CD4-positive, alpha-beta T cell treated with Interleukin-2 at 100 ng/mL for 4 hours (primary cell): Measurements from ENCODE around the gene CHN2.

Experiments
- DNase-seq: peaks from one replicate; pipeline ENCODE4 v3.0.0-alpha.2; 2020; ENCODE audit warnings: low spot score

CHN2 gene

GRCh38 chr7:29364661-29365060, 170.1 kb downstream of the CHN2 start:
- DNase-seq: no peak

- DNase-seq: no peak
Measured at GRCh38 chr7:29365423-29365822, 170.8 kb downstream of the CHN2 start.

GRCh38 chr7:29367784-29368183, 173.2 kb downstream of the CHN2 start:
- no peak for DNase-seq

GRCh38 chr7:29369909-29370488, 175.4 kb downstream of the CHN2 start:
- no peak for DNase-seq

- no peak for DNase-seq
Measured at GRCh38 chr7:29370531-29371314, 176.1 kb downstream of the CHN2 start.

GRCh38 chr7:29371472-29371871, 176.9 kb downstream of the CHN2 start:
- no peak for DNase-seq

GRCh38 chr7:29372351-29373090, 177.9 kb downstream of the CHN2 start:
- no peak for DNase-seq

- no peak for DNase-seq
Measured at GRCh38 chr7:29375641-29376562, 181.3 kb downstream of the CHN2 start.

- DNase-seq: no peak
Measured at GRCh38 chr7:29377718-29378117, 183.1 kb downstream of the CHN2 start.

GRCh38 chr7:29379551-29379950, 185.0 kb downstream of the CHN2 start:
- no peak for DNase-seq

GRCh38 chr7:29381206-29382094, 186.9 kb downstream of the CHN2 start:
- DNase-seq: no peak

GRCh38 chr7:29384277-29384676, 189.7 kb downstream of the CHN2 start:
- no peak for DNase-seq

- DNase-seq: no peak
Measured at GRCh38 chr7:29385214-29385814, 190.7 kb downstream of the CHN2 start.

- DNase-seq: no peak
Measured at GRCh38 chr7:29386196-29386765, 191.7 kb downstream of the CHN2 start.

GRCh38 chr7:29391262-29391661, 196.7 kb downstream of the CHN2 start:
- DNase-seq: no peak

- DNase-seq: no peak
Measured at GRCh38 chr7:29394321-29394720, 199.7 kb downstream of the CHN2 start.

GRCh38 chr7:29396563-29396962, 202.0 kb downstream of the CHN2 start:
- no peak for DNase-seq

GRCh38 chr7:29397398-29397797, 202.8 kb downstream of the CHN2 start:
- no peak for DNase-seq

- DNase-seq: no peak
Measured at GRCh38 chr7:29398011-29398410, 203.4 kb downstream of the CHN2 start.

GRCh38 chr7:29400437-29400836, 205.9 kb downstream of the CHN2 start:
- no peak for DNase-seq
